Measurements from ENCODE around the gene MLIP. TPM values are rescaled to one million over a fixed set of nuclear protein-coding genes. Genes with fewer than 3 reads are reported as not detected.

Gene MLIP
- total RNA-seq, 1 experiment from 2014 or later: not detected

DNA sequence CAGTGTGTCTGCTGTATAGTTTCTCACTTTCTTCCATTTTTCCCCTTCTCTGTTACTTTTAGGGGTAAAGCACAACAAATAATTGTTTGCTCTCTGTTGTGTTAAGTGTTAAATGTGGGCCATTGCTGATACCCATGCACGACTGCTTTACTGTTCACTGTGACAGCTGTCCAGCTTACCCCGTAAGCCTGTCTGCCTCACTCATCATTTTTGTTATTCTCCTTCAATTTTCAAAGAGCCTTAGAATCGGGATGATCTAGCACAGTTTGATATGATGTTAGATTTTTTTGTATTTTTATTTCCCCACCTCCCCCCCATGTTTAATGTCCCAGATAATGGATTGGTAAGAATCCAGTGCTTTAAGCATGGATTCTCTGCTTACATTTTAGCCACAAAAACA lies 41.2 kb upstream of the MLIP start:
- CTCF ChIA-PET: no interaction called here

DNA sequence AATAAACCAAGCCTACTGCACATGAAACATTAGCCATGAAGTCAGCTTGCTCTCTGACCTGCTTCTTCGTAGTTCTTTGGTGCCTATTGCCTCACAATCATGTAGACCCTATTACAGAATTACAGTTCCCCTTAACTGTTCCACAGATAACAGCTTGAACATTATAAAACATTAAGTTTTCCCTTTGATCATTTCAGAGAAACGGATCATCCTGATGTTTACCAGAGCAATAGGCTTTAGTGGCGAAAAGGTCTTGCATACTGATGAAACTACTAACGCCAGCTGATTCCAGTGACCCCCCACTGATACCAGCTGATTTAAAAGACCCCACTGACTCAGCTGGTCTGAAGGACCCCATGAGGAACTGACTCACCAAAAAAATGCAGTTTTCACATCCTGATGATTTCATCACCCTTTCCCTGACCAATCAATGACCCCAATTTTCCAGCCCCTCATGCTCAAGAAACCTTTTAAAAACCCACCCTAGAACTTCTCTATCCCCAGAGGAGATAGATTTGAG lies 39.4 kb upstream of the MLIP start:
- Mint-ChIP-seq H3K36me3 (ENCODE audit: insufficient read depth, unreplicated experiment) (no peaks in the 10 kb centered on the region), H3K27ac (ENCODE audit: low read depth, unreplicated experiment) (no peak overlapping the region), H3K4me1 (ENCODE audit: insufficient read depth, unreplicated experiment) (peaks cover 6% of the 10 kb centered on the region), H3K4me3 (ENCODE audit: unreplicated experiment) (no peak overlapping the region), H3K27me3 (ENCODE audit: insufficient read depth, unreplicated experiment) (no peaks in the 10 kb centered on the region), H3K9me3 (ENCODE audit: unreplicated experiment) (no peaks in the 10 kb centered on the region)
- ChIA-PET CTCF (interaction anchor here (1.1 kb wide), 1 partner anchor 87 kb away, joined by 3 read pairs; no protein-coding TSS in a partner anchor), POLR2A (interaction anchor here (1.2 kb wide), 1 partner anchor 13 kb away, joined by 5 read pairs; no protein-coding TSS in a partner anchor)
- no TSS peak for BruUV-seq (replicated peaks)
- TF ChIP-seq, protein P1, sequence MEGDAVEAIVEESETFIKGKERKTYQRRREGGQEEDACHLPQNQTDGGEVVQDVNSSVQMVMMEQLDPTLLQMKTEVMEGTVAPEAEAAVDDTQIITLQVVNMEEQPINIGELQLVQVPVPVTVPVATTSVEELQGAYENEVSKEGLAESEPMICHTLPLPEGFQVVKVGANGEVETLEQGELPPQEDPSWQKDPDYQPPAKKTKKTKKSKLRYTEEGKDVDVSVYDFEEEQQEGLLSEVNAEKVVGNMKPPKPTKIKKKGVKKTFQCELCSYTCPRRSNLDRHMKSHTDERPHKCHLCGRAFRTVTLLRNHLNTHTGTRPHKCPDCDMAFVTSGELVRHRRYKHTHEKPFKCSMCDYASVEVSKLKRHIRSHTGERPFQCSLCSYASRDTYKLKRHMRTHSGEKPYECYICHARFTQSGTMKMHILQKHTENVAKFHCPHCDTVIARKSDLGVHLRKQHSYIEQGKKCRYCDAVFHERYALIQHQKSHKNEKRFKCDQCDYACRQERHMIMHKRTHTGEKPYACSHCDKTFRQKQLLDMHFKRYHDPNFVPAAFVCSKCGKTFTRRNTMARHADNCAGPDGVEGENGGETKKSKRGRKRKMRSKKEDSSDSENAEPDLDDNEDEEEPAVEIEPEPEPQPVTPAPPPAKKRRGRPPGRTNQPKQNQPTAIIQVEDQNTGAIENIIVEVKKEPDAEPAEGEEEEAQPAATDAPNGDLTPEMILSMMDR (IDR thresholded peaks at IDR 0.05; ENCODE audit: unreplicated experiment): no peak
- intact Hi-C loops (cut with micrococcal nuclease): no loop called here
- no peak for DNase-seq (ENCODE audit: unreplicated experiment)

More for the DNA sequence above, 41.2 kb upstream of the MLIP start:
- H3K27me3 Mint-ChIP-seq (ENCODE audit: insufficient read depth, unreplicated experiment): no peaks in the 10 kb centered on the region
- POLR2A ChIA-PET: no interaction called here
- H3K27ac Mint-ChIP-seq (ENCODE audit: low read depth, unreplicated experiment): no peak overlapping the region
- TF ChIP-seq, protein P1 (IDR thresholded peaks at IDR 0.05; ENCODE audit: unreplicated experiment): no peak
- H3K9me3 Mint-ChIP-seq (ENCODE audit: unreplicated experiment): no peaks in the 10 kb centered on the region
- intact Hi-C loops (cut with micrococcal nuclease): no loop called here
- H3K4me3 Mint-ChIP-seq (ENCODE audit: unreplicated experiment): peak overlapping the region; percentile 35
- H3K36me3 Mint-ChIP-seq (ENCODE audit: insufficient read depth, unreplicated experiment): no peaks in the 10 kb centered on the region
- BruUV-seq (replicated peaks): no TSS peak
- H3K4me1 Mint-ChIP-seq (ENCODE audit: insufficient read depth, unreplicated experiment): peaks cover 6% of the 10 kb centered on the region
- no peak for DNase-seq (ENCODE audit: unreplicated experiment)

DNA sequence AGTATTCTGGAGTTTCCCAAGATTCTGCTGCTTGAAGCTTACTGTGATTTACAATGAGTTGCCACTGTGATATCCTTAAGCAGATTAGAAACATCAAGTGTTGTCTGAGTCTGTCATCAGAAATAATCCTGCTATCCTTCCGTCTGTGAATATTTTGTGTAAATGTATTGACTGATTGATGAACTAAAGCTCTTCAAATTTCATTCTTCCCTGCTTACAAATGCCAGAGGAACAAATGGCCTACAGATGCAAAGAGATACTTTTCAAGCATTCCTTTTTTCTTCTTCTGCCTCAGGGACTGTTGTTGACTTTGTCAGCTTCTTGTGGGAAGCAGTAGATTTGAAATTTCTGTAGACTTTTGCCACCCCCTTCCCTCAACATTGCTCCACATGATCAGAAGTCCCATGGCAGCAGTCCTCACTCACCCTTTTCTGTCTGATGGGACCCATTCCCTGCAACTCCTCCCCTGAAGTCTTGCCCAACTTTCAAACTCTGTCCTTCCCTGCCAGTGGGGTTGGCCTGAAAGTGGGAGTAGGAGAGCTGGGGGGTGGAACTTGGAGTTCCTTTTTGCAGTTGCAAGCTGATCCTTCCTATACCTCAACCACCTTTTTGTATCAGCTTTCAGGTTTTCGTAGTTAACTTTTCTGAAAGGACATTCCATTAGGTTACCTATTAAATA lies 38.5 kb upstream of the MLIP start:
- Mint-ChIP-seq H3K36me3 (ENCODE audit: insufficient read depth, unreplicated experiment) (no peaks in the 10 kb centered on the region), H3K9me3 (ENCODE audit: unreplicated experiment) (no peaks in the 10 kb centered on the region), H3K4me3 (ENCODE audit: unreplicated experiment) (no peak overlapping the region), H3K27ac (ENCODE audit: low read depth, unreplicated experiment) (no peak overlapping the region), H3K4me1 (ENCODE audit: insufficient read depth, unreplicated experiment) (peaks cover 6% of the 10 kb centered on the region), H3K27me3 (ENCODE audit: insufficient read depth, unreplicated experiment) (no peaks in the 10 kb centered on the region)
- no peak for DNase-seq (ENCODE audit: unreplicated experiment)
- BruUV-seq (replicated peaks): no TSS peak
- CTCF ChIA-PET: no interaction called here
- intact Hi-C loops (cut with micrococcal nuclease): no loop called here
- TF ChIP-seq, protein P1 (IDR thresholded peaks at IDR 0.05; ENCODE audit: unreplicated experiment): no peak
- POLR2A ChIA-PET: interaction anchor here (1.2 kb wide), 1 partner anchor 12 kb away, joined by 5 read pairs; no protein-coding TSS in a partner anchor

DNA sequence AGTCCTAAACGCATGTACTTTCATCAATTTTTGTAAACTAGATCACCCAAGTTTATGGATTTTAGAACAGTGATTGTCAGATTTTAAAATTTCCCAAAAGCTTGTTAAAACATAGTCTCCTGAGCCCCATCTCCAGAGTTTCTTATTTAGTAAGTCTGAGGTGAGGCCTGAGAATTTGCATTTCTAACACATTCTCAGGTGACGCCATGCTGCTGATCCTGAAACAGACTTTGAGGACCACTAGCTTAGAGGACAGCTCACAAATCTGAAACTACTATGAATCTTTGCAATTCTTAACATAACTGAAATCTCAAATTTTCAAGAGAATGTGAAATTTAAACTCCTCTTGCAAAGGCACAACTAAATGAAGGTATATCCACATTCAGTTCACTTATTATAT lies 37.8 kb upstream of the MLIP start:
- BruUV-seq (replicated peaks): no TSS peak
- intact Hi-C loops (cut with micrococcal nuclease): no loop called here
- Mint-ChIP-seq H3K27ac (ENCODE audit: low read depth, unreplicated experiment) (no peak overlapping the region), H3K36me3 (ENCODE audit: insufficient read depth, unreplicated experiment) (no peaks in the 10 kb centered on the region), H3K4me3 (ENCODE audit: unreplicated experiment) (no peak overlapping the region), H3K4me1 (ENCODE audit: insufficient read depth, unreplicated experiment) (peaks cover 6% of the 10 kb centered on the region), H3K9me3 (ENCODE audit: unreplicated experiment) (no peaks in the 10 kb centered on the region), H3K27me3 (ENCODE audit: insufficient read depth, unreplicated experiment) (no peaks in the 10 kb centered on the region)
- CTCF ChIA-PET: no interaction called here
- no peak for DNase-seq (ENCODE audit: unreplicated experiment)
- TF ChIP-seq, protein P1 (IDR thresholded peaks at IDR 0.05; ENCODE audit: unreplicated experiment): no peak
- POLR2A ChIA-PET: no interaction called here

Data from MCF 10A (cell line).